Body of pancreas (tissue), 4 donors: ENCODE results near the gene BZW2.

Experiments used
- POLR2A ChIP-seq, 3 donors: fragments of 450-650 bp; IDR thresholded peaks; one replicate each; pipeline ENCODE4 v1.6.1; 2016; ENCODE audit warnings: antibody characterized with exemption in 3 of 3, mild to moderate bottlenecking in 2 of 3
- TF ChIP-seq, protein P1 (sequence below), 7 experiments: fragments of 450-650 bp in 4 of 7; fragments of 200-600 bp in 3 of 7; sonication (generic) in 3 of 7; IDR thresholded peaks; one replicate each; pipeline ENCODE4 v1.5.1; 2016 to 2019; ENCODE audit warnings: antibody characterized with exemption in 7 of 7

DNA sequence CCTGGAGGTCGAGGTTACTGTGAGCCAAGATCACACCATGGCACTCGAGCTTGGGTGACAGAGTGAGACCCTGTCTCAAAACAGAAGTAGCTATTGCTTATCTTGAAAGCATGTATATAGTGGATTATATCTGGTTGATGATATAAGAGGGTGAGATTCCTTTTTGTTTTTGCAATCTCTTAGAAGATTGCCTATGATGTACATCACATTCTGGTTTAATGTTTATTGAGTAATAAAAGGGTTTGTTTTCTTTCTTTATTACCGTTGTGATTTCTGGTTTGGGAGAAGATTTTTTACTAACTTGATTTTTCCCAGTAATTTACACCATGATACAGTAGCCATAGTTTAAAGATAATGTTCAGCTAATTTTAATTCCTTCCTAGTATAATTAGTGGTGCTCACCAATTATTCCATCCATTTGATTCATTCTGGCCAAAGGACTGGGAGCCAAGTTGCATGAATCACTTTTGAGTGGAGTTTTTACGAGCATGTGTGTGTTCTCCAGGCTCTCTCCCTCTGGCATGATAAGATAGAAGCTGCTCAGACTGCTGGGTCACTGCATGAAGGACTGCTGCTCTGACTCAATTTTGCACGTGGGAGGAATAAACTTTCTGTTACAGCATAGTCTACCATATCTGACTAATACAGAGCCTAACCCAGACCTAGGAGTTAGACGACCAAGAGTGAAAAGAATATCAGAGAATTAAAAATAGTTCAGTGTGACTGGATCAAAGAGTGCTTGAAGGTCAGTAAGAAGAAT, 94.1 kb downstream of the BZW2 start:
- TF ChIP-seq, protein P1, sequence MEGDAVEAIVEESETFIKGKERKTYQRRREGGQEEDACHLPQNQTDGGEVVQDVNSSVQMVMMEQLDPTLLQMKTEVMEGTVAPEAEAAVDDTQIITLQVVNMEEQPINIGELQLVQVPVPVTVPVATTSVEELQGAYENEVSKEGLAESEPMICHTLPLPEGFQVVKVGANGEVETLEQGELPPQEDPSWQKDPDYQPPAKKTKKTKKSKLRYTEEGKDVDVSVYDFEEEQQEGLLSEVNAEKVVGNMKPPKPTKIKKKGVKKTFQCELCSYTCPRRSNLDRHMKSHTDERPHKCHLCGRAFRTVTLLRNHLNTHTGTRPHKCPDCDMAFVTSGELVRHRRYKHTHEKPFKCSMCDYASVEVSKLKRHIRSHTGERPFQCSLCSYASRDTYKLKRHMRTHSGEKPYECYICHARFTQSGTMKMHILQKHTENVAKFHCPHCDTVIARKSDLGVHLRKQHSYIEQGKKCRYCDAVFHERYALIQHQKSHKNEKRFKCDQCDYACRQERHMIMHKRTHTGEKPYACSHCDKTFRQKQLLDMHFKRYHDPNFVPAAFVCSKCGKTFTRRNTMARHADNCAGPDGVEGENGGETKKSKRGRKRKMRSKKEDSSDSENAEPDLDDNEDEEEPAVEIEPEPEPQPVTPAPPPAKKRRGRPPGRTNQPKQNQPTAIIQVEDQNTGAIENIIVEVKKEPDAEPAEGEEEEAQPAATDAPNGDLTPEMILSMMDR (IDR thresholded peaks at IDR 0.05) = no peak
- no peak for TF ChIP-seq POLR2A (IDR thresholded peaks at IDR 0.05)
